Neural cell (in vitro differentiated cells): Measurements from ENCODE around the gene NKPD1. TPM values are rescaled to one million over a fixed set of nuclear protein-coding genes. Genes with fewer than 3 reads are reported as not detected.

Experiments
- H2AFZ ChIP-seq: fragments of 200-600, 300-800 bp; sonication (generic), shearing (Covaris generic); 2 replicates; pipeline ENCODE4 v1.6.0; 2014; ENCODE audit warnings: low read depth, mild to moderate bottlenecking, antibody characterized with exemption, low read length, moderate library complexity
- H3F3A ChIP-seq: fragments of 200-600 bp; shearing (Covaris generic); 2 replicates; pipeline ENCODE4 v1.6.1; 2016; ENCODE audit warnings: mild to moderate bottlenecking, moderate library complexity, mixed read lengths, antibody characterized with exemption, low read length; ENCODE audit not compliant: insufficient read depth, poor library complexity, severe bottlenecking
- H3K27ac ChIP-seq: fragments of 200-600, 300-800 bp; sonication (generic), shearing (Covaris generic); 2 replicates; pipeline ENCODE4 v1.5.1; 2014; ENCODE audit warnings: mild to moderate bottlenecking, low read length, moderate library complexity
- H3K27me3 ChIP-seq: fragments of 300-800, 200-600 bp; sonication (generic), shearing (Covaris generic); 2 replicates; pipeline ENCODE4 v1.6.0; 2014; ENCODE audit warnings: mild to moderate bottlenecking, low read depth, low read length, moderate library complexity; ENCODE audit not compliant: insufficient read depth
- H3K36me3 ChIP-seq: fragments of 300-800, 200-600 bp; sonication (generic), shearing (Covaris generic); 2 replicates; pipeline ENCODE4 v1.5.1; 2014; ENCODE audit warnings: mild to moderate bottlenecking, antibody characterized with exemption, low read length, moderate library complexity; ENCODE audit not compliant: insufficient read depth
- H3K4me2 ChIP-seq: fragments of 300-800, 200-600 bp; sonication (generic), shearing (Covaris generic); 2 replicates; pipeline ENCODE4 v1.6.0; 2014; ENCODE audit warnings: mild to moderate bottlenecking, low read length
- H3K4me3 ChIP-seq: fragments of 300-800, 200-600 bp; sonication (generic), shearing (Covaris generic); 2 replicates; pipeline ENCODE4 v1.5.1; 2014; ENCODE audit warnings: mild to moderate bottlenecking, low read length, moderate library complexity
- H3K79me2 ChIP-seq: fragments of 200-600 bp; shearing (Covaris generic); replicated peaks from 2 replicates; pipeline ENCODE4 v1.6.0; 2014; ENCODE audit warnings: mild to moderate bottlenecking, low read length, moderate library complexity; ENCODE audit not compliant: insufficient read depth
- H3K9ac ChIP-seq: fragments of 300-800, 200-600 bp; sonication (generic), shearing (Covaris generic); 2 replicates; pipeline ENCODE4 v1.6.1; 2016; ENCODE audit warnings: mild to moderate bottlenecking, low read length, mixed read lengths
- H3K9me2 ChIP-seq: fragments of 200-600 bp; shearing (Covaris generic); 2 replicates; pipeline ENCODE4 v1.6.1; 2016; ENCODE audit warnings: mild to moderate bottlenecking, low read length, mixed read lengths; ENCODE audit not compliant: insufficient read depth
- H3K9me3 ChIP-seq: fragments of 200-600, 300-800 bp; sonication (generic), shearing (Covaris generic); 2 replicates; pipeline ENCODE4 v1.6.1; 2016; ENCODE audit warnings: mild to moderate bottlenecking, mixed run types, low read length, moderate library complexity, mixed read lengths
- H4K20me1 ChIP-seq: fragments of 200-600 bp; shearing (Covaris generic); 2 replicates; pipeline ENCODE4 v1.6.1; 2016; ENCODE audit warnings: mild to moderate bottlenecking, mixed run types; ENCODE audit not compliant: insufficient read depth
- CTCF ChIP-seq: fragments of 450-650 bp; IDR thresholded peaks from 2 replicates; pipeline ENCODE4 v1.5.1; 2014; ENCODE audit warnings: antibody characterized with exemption, mild to moderate bottlenecking, moderate library complexity; ENCODE audit not compliant: poor library complexity, severe bottlenecking
- EP300 ChIP-seq: fragments of 450-650 bp; conservative IDR thresholded peaks from 2 replicates; pipeline ENCODE4 v1.6.1; 2014; ENCODE audit warnings: antibody characterized with exemption, mild to moderate bottlenecking, moderate library complexity; ENCODE audit not compliant: poor library complexity, severe bottlenecking
- EZH2 ChIP-seq: fragments of 200-600, 300-800 bp; shearing (Covaris generic), sonication (generic); IDR thresholded peaks from 2 replicates; pipeline ENCODE4 v1.6.1; 2014; ENCODE audit warnings: antibody characterized with exemption, low read length, borderline replicate concordance, mild to moderate bottlenecking; ENCODE audit not compliant: insufficient read depth, poor library complexity, severe bottlenecking
- MXI1 ChIP-seq: fragments of 450-650 bp; conservative IDR thresholded peaks from 2 replicates; pipeline ENCODE4 v1.6.1; 2014; ENCODE audit warnings: antibody characterized with exemption, mild to moderate bottlenecking; ENCODE audit not compliant: poor library complexity, severe bottlenecking
- POLR2AphosphoS5 ChIP-seq: IDR thresholded peaks from 2 replicates; pipeline ENCODE4 v1.6.1; 2012
- RAD21 ChIP-seq: fragments of 450-650 bp; conservative IDR thresholded peaks from 2 replicates; pipeline ENCODE4 v1.6.1; 2014; ENCODE audit warnings: antibody characterized with exemption, mild to moderate bottlenecking, moderate library complexity
- REST ChIP-seq: IDR thresholded peaks from 2 replicates; pipeline ENCODE4 v1.6.1; 2012; ENCODE audit warnings: borderline replicate concordance
- SMC3 ChIP-seq: fragments of 450-650 bp; conservative IDR thresholded peaks from 2 replicates; pipeline ENCODE4 v1.6.1; 2014; ENCODE audit warnings: antibody characterized with exemption, mild to moderate bottlenecking, moderate library complexity; ENCODE audit not compliant: poor library complexity
- TAF1 ChIP-seq: IDR thresholded peaks from 2 replicates; pipeline ENCODE4 v1.6.1; 2012; ENCODE audit warnings: low read depth
- polyA plus RNA-seq: library from polyadenylated mRNA; depleted of rRNA; stranded (reverse); fragments of >200 nt; gene quantifications from 2 replicates; pipeline ENCODE4 v1.2.3, GENCODE V29; 2014

The NKPD1 gene
- polyA plus RNA-seq, 1 donor from 2014 or later, result 2.8 TPM

GRCh38 chr19:45205810-45206209 lies 45.0 kb upstream of the NKPD1 start:
- Histone ChIP-seq H3K27me3 (no peaks in the 10 kb centered on the region), H2AFZ (no peak overlapping the region)

GRCh38 chr19:45202637-45203036 lies 41.9 kb upstream of the NKPD1 start:
- Histone ChIP-seq H3K79me2 (no peaks in the 10 kb centered on the region), H3K4me2 (no peak overlapping the region), H3K36me3 (no peaks in the 10 kb centered on the region), H3K27ac (no peak overlapping the region), H3K9me2 (no peaks in the 10 kb centered on the region), H3K27me3 (no peaks in the 10 kb centered on the region), H3F3A (no peaks in the 10 kb centered on the region), H2AFZ (no peak overlapping the region), H3K9ac (no peak overlapping the region), H3K4me3 (no peak overlapping the region), H3K9me3 (no peaks in the 10 kb centered on the region), H4K20me1 (no peaks in the 10 kb centered on the region)
- TF ChIP-seq EP300 (no peak), RAD21 (no peak), POLR2AphosphoS5 (no peak), CTCF (no peak), MXI1 (no peak), TAF1 (no peak), EZH2 (no peak)

More at GRCh38 chr19:45205810-45206209, 45.0 kb upstream of the NKPD1 start:
- TF ChIP-seq SMC3 (no peak), REST (no peak), EZH2 (no peak), TAF1 (no peak), RAD21 (no peak), EP300 (no peak), CTCF (no peak), MXI1 (no peak), POLR2AphosphoS5 (no peak)
- Histone ChIP-seq H3K4me3 (no peak overlapping the region), H3K36me3 (no peaks in the 10 kb centered on the region), H3K9ac (no peak overlapping the region), H3F3A (no peaks in the 10 kb centered on the region), H3K9me3 (no peaks in the 10 kb centered on the region), H4K20me1 (no peaks in the 10 kb centered on the region), H3K9me2 (no peaks in the 10 kb centered on the region), H3K4me2 (no peak overlapping the region), H3K79me2 (no peaks in the 10 kb centered on the region), H3K27ac (no peak overlapping the region)
